Suprapubic skin (tissue), 4 donors: ENCODE results near the gene CLASRP.

Experiments
- CTCF ChIP-seq, 2 donors: fragments of 200-600 bp in 1 of 2; fragments of 450-650 bp in 1 of 2; sonication (generic) in 1 of 2; IDR thresholded peaks; one replicate each; pipeline ENCODE4 v1.5.1; 2016 to 2019; ENCODE audit warnings: antibody characterized with exemption in 2 of 2, mild to moderate bottlenecking in 1 of 2, moderate library complexity in 1 of 2
- EP300 ChIP-seq: sonication (generic); formaldehyde crosslinking; IDR thresholded peaks from one replicate; pipeline ENCODE4 v1.6.1; 2017; ENCODE audit warnings: antibody characterized with exemption
- POLR2A ChIP-seq, 2 donors: fragments of 450-650 bp; IDR thresholded peaks; one replicate each; pipeline ENCODE4 v1.6.1; 2017; ENCODE audit warnings: antibody characterized with exemption in 2 of 2, mild to moderate bottlenecking in 2 of 2, moderate library complexity in 2 of 2
- POLR2AphosphoS5 ChIP-seq, 3 donors: sonication (generic); formaldehyde crosslinking; IDR thresholded peaks; one replicate each; pipeline ENCODE4 v1.6.1; 2017; ENCODE audit warnings: antibody characterized with exemption in 3 of 3

GRCh38 chr19:45003485-45003884 lies 35.4 kb upstream of the CLASRP start:
- no peak for TF ChIP-seq CTCF (IDR thresholded peaks at IDR 0.05)
- TF ChIP-seq POLR2AphosphoS5 (IDR thresholded peaks at IDR 0.05) = no peak
- TF ChIP-seq POLR2A (IDR thresholded peaks at IDR 0.05) = no peak
- no peak for TF ChIP-seq EP300
